Loucy (cell line): ENCODE measurements around the gene FZD4.
"Not testable (repeated sequence)": the region's sequence is repeated elsewhere in the genome, so short reads cannot be mapped to it uniquely, and the experiment has no call there.

Source experiments
- CTCF ChIP-seq: fragments of 200-600 bp; sonication (generic); conservative IDR thresholded peaks from 2 replicates; pipeline ENCODE4 v1.5.1; 2014; ENCODE audit warnings: mild to moderate bottlenecking, antibody characterized with exemption, low read length
- EZH2phosphoT487 ChIP-seq: fragments of 200-600 bp; IDR thresholded peaks from 2 replicates; pipeline ENCODE4 v1.6.1; 2018; ENCODE audit warnings: antibody characterized with exemption, mild to moderate bottlenecking, moderate library complexity, borderline replicate concordance

- not testable (repeated sequence) for TF ChIP-seq CTCF, EZH2phosphoT487
Observed at GRCh38 chr11:87004281-87004680, 49.1 kb upstream of the FZD4 start.
